Esophagus muscularis mucosa (tissue), 4 donors: ENCODE measurements around the gene PDE4A. TPM values are rescaled to one million over a fixed set of nuclear protein-coding genes. Genes with fewer than 3 reads are reported as not detected.

Experiments
- DNase-seq: peaks from one replicate; pipeline ENCODE4 v3.0.0-alpha.2; 2017; ENCODE audit errors: extremely low spot score
- H3K27ac ChIP-seq, 4 donors: fragments of 200-600 bp; sonication (generic); replicated peaks in 1 of 4; 1 replicate in 3 of 4; 2 replicates in 1 of 4; pipeline ENCODE4 v1.5.1; 2016 to 2019; ENCODE audit warnings: mild to moderate bottlenecking in 1 of 4
- H3K27me3 ChIP-seq, 4 donors: fragments of 200-600 bp; sonication (generic); one replicate each; pipeline versions ENCODE4 v1.5.1 to v1.6.0; 2016 to 2019
- H3K36me3 ChIP-seq, 4 donors: fragments of 200-600 bp; sonication (generic); one replicate each; pipeline ENCODE4 v1.5.1; 2016 to 2019
- H3K4me1 ChIP-seq, 4 donors: fragments of 200-600 bp; sonication (generic); one replicate each; pipeline ENCODE4 v1.5.1; 2016 to 2019
- H3K4me3 ChIP-seq, 4 donors: fragments of 200-600 bp; sonication (generic); 1 replicate in 2 of 4; 2 replicates in 2 of 4; pipeline ENCODE4 v1.5.1; 2016 to 2019; ENCODE audit warnings: mild to moderate bottlenecking in 4 of 4, moderate library complexity in 1 of 4
- H3K9me3 ChIP-seq, 4 donors: fragments of 200-600 bp; sonication (generic); 1 replicate in 3 of 4; 2 replicates in 1 of 4; pipeline ENCODE4 v1.5.1; 2016 to 2019
- CTCF ChIP-seq, 3 experiments: fragments of 200-600 bp in 2 of 3; fragments of 450-650 bp in 1 of 3; sonication (generic) in 2 of 3; IDR thresholded peaks; one replicate each; pipeline ENCODE4 v1.5.1; 2017 to 2019; ENCODE audit warnings: antibody characterized with exemption in 3 of 3, mild to moderate bottlenecking in 2 of 3, moderate library complexity in 1 of 3
- EP300 ChIP-seq: sonication (generic); formaldehyde crosslinking; IDR thresholded peaks from one replicate; pipeline ENCODE4 v1.6.1; 2017; ENCODE audit warnings: antibody characterized with exemption
- POLR2A ChIP-seq: fragments of 450-650 bp; IDR thresholded peaks from one replicate; pipeline ENCODE4 v1.6.1; 2017; ENCODE audit warnings: antibody characterized with exemption, moderate library complexity, mild to moderate bottlenecking, low read depth
- POLR2AphosphoS5 ChIP-seq, 2 donors: sonication (generic); formaldehyde crosslinking; IDR thresholded peaks; one replicate each; pipeline ENCODE4 v1.6.1; 2017; ENCODE audit warnings: antibody characterized with exemption in 2 of 2
- WGBS: methylation state at CpG from one replicate; pipeline ENCODE4 v1.1.5; 2018; 5-methylcytosine and 5-hydroxymethylcytosine counted together
- intact Hi-C: fragments of 100-400 bp; cut with DNase I; formaldehyde crosslinking; loops from one replicate; pipeline ENCODE4 v1.15.1; 2023
- total RNA-seq, 4 donors: library from RNA; depleted of rRNA; stranded (reverse); fragments of >200 nt; gene quantifications; one replicate each; pipeline versions ENCODE4 v1.1.0 to v1.2.1, GENCODE V29; 2016

PDE4A gene
- total RNA-seq, 4 donors from 2014 or later: 11.6 to 24.5 (median 14.1) TPM

- H3K27ac ChIP-seq: no peak overlapping the region
- WGBS: 83% methylated on average over 9 of the region's 12 CpGs
- DNase-seq: no peak
- no peak for TF ChIP-seq CTCF (IDR thresholded peaks at IDR 0.05)
- no peaks in the 10 kb centered on the region for H3K4me1 ChIP-seq
- no peak overlapping the region for H3K4me3 ChIP-seq
- peaks cover 12 to 42% (median 32%) of the 10 kb centered on the region in 4 donors for H3K36me3 ChIP-seq
- no peaks in the 10 kb centered on the region for H3K27me3 ChIP-seq
- H3K9me3 ChIP-seq: no peaks in the 10 kb centered on the region
- intact Hi-C loops: no loop called here
These were observed 47.8 kb downstream of the PDE4A start for GRCh38 chr19:10468133-10468532.

GRCh38 chr19:10471909-10472308 is 51.6 kb downstream of the PDE4A start:
- no peaks in the 10 kb centered on the region for H3K9me3 ChIP-seq
- H3K4me1 ChIP-seq: no peaks in the 10 kb centered on the region
- no peak overlapping the region for H3K4me3 ChIP-seq
- WGBS: 50% methylated on average over 6 of the region's 6 CpGs
- H3K27me3 ChIP-seq: no peaks in the 10 kb centered on the region
- TF ChIP-seq CTCF (IDR thresholded peaks at IDR 0.05) (peak in 1 of 3 experiments; percentile 20), EP300 (no peak), POLR2A (no peak)
- no peak overlapping the region for H3K27ac ChIP-seq
- intact Hi-C loops: no loop called here
- H3K36me3 ChIP-seq: peaks cover 0 to 12% (median 8%) of the 10 kb centered on the region in 4 donors
- no peak for DNase-seq

GRCh38 chr19:10473192-10473591 is 52.9 kb downstream of the PDE4A start:
- TF ChIP-seq CTCF (IDR thresholded peaks at IDR 0.05) (no peak), POLR2AphosphoS5 (IDR thresholded peaks at IDR 0.05) (no peak), POLR2A (no peak), EP300 (no peak)
- Histone ChIP-seq H3K4me3 (no peak overlapping the region), H3K4me1 (peaks cover 0 to 1% (median under 1%) of the 10 kb centered on the region in 4 donors), H3K36me3 (no peaks in the 10 kb centered on the region), H3K27ac (no peak overlapping the region), H3K9me3 (no peaks in the 10 kb centered on the region), H3K27me3 (no peaks in the 10 kb centered on the region)
- WGBS: 76% methylated on average over 5 of the region's 5 CpGs
- DNase-seq: no peak
- intact Hi-C loops: no loop called here

- Histone ChIP-seq H3K36me3 (no peaks in the 10 kb centered on the region), H3K27ac (no peak overlapping the region), H3K27me3 (no peaks in the 10 kb centered on the region), H3K4me1 (peaks cover 12 to 18% (median 16%) of the 10 kb centered on the region in 4 donors), H3K9me3 (no peaks in the 10 kb centered on the region), H3K4me3 (no peak overlapping the region)
- intact Hi-C loops: no loop called here
- WGBS: 70% methylated on average over 6 of the region's 6 CpGs
- TF ChIP-seq POLR2AphosphoS5 (IDR thresholded peaks at IDR 0.05) (no peak), EP300 (no peak), POLR2A (no peak), CTCF (IDR thresholded peaks at IDR 0.05) (no peak)
- DNase-seq: no peak
These were observed 54.7 kb downstream of the PDE4A start for GRCh38 chr19:10474962-10475451.

GRCh38 chr19:10478476-10478875 is 58.1 kb downstream of the PDE4A start:
- no peaks in the 10 kb centered on the region for H3K27me3 ChIP-seq
- H3K36me3 ChIP-seq: no peaks in the 10 kb centered on the region
- no peaks in the 10 kb centered on the region for H3K9me3 ChIP-seq
- peak overlapping the region; percentile 52 to 58 (median 55) for H3K4me3 ChIP-seq
- intact Hi-C loops: no loop called here
- 39% methylated on average over 5 of the region's 5 CpGs for WGBS
- H3K27ac ChIP-seq: no peak overlapping the region
- TF ChIP-seq POLR2AphosphoS5 (IDR thresholded peaks at IDR 0.05): no peak
- TF ChIP-seq CTCF (IDR thresholded peaks at IDR 0.05): no peak
- TF ChIP-seq EP300: no peak
- no peak for TF ChIP-seq POLR2A
- no peak for DNase-seq
- peaks cover 12 to 24% (median 18%) of the 10 kb centered on the region in 4 donors for H3K4me1 ChIP-seq
